BLaER1 treated with 17β-estradiol and CSF1 and Interleukin-3, amounts not matched to agents 10 nM and 100 nM (cell line): Measurements from ENCODE around the gene WDPCP.
"Not testable (repeated sequence)": the region's sequence is repeated elsewhere in the genome, so short reads cannot be mapped to it uniquely, and the experiment has no call there.

Experiments used
- H3K27ac ChIP-seq, 11 experiments: shearing (Covaris generic); formaldehyde crosslinking; 2 replicates each; pipeline ENCODE4 v1.8.1; 2022
- H3K27me3 ChIP-seq, 11 experiments: shearing (Covaris generic); formaldehyde crosslinking; 2 replicates each; pipeline ENCODE4 v1.8.1; 2022
- H3K36me3 ChIP-seq, 11 experiments: shearing (Covaris generic); formaldehyde crosslinking; 2 replicates each; pipeline ENCODE4 v1.8.1; 2022
- H3K4me1 ChIP-seq, 10 experiments: shearing (Covaris generic); formaldehyde crosslinking; 2 replicates each; pipeline ENCODE4 v1.8.1; 2022
- H3K4me2 ChIP-seq, 11 experiments: shearing (Covaris generic); formaldehyde crosslinking; 2 replicates each; pipeline ENCODE4 v1.8.1; 2022
- H3K4me3 ChIP-seq, 10 experiments: shearing (Covaris generic); formaldehyde crosslinking; 2 replicates each; pipeline ENCODE4 v1.8.1; 2022
- H3K9ac ChIP-seq, 11 experiments: shearing (Covaris generic); formaldehyde crosslinking; 2 replicates each; pipeline ENCODE4 v1.8.1; 2022
- H3K9me3 ChIP-seq, 11 experiments: shearing (Covaris generic); formaldehyde crosslinking; replicated peaks in 1 of 11; 2 replicates each; pipeline ENCODE4 v1.8.1; 2022
- H4K20me1 ChIP-seq, 11 experiments: shearing (Covaris generic); formaldehyde crosslinking; 2 replicates each; pipeline ENCODE4 v1.8.1; 2022
- Cebpa-rat ChIP-seq, 11 experiments: shearing (Covaris generic); IDR thresholded peaks; 2 replicates each; pipeline ENCODE4 v1.8.1; 2022

WDPCP gene

DNA sequence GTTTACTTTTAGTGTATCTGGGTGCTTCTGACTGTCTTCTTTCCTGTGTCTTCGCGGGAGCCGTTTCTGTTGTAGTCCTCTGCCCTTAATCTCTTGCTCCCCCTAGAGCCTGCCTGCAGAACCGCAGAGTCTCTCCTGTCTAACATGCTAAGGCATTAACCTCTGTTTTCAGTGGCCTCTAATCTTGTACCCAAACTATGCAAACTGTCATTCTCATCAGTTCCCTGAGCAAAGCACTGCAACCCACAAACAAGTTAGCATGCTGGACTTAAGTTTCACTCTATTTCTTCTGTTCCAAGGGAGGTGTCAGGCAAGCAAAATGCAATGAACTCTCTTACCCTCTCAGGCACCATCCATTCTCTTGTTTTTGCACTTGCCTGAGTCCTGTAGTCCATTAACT lies 399.3 kb downstream of the WDPCP start:
- H3K9ac ChIP-seq, result no peak overlapping the region
- peaks cover 4 to 23% (median 14%) of the 10 kb centered on the region in 11 experiments; a peak in 16 of 22 replicates for H3K9me3 ChIP-seq
- peaks cover 0 to 4% (median 0%) of the 10 kb centered on the region in 11 experiments; a peak in 2 of 22 replicates for H3K36me3 ChIP-seq
- TF ChIP-seq Cebpa-rat (IDR thresholded peaks at IDR 0.05), result no peak
- H4K20me1 ChIP-seq, result no peaks in the 10 kb centered on the region
- no peak overlapping the region for H3K4me2 ChIP-seq
- no peak overlapping the region for H3K4me3 ChIP-seq
- H3K27ac ChIP-seq, result no peak overlapping the region
- no peaks in the 10 kb centered on the region for H3K27me3 ChIP-seq
- no peaks in the 10 kb centered on the region for H3K4me1 ChIP-seq

DNA sequence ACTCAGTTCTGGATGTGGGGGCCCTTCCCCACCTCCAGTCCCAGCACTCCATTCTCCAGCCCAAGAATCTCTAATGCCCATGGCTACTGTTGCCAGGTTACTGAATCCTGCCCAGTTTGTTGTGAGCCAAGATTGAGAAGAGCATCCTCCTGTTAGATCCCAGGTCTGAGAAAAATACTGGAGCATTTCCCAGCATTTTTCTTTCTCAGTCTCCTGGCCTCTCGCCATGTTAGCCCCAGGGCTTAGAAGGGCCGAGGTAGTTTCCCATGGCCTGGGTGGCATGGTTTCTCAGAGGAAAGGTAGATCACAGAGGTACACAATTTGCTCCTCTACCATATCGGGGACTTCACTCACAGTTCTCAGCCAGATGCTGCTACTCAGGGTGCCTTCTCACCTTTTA lies 401.9 kb downstream of the WDPCP start:
- Histone ChIP-seq H4K20me1 (no peaks in the 10 kb centered on the region), H3K27ac (no peak overlapping the region), H3K36me3 (peaks cover 0 to 4% (median 0%) of the 10 kb centered on the region in 11 experiments; a peak in 2 of 22 replicates), H3K27me3 (no peaks in the 10 kb centered on the region), H3K4me2 (no peak overlapping the region), H3K9ac (no peak overlapping the region), H3K4me1 (no peaks in the 10 kb centered on the region), H3K4me3 (no peak overlapping the region), H3K9me3 (peaks cover 4 to 23% (median 14%) of the 10 kb centered on the region in 11 experiments; a peak in 16 of 22 replicates)
- no peak for TF ChIP-seq Cebpa-rat (IDR thresholded peaks at IDR 0.05)

DNA sequence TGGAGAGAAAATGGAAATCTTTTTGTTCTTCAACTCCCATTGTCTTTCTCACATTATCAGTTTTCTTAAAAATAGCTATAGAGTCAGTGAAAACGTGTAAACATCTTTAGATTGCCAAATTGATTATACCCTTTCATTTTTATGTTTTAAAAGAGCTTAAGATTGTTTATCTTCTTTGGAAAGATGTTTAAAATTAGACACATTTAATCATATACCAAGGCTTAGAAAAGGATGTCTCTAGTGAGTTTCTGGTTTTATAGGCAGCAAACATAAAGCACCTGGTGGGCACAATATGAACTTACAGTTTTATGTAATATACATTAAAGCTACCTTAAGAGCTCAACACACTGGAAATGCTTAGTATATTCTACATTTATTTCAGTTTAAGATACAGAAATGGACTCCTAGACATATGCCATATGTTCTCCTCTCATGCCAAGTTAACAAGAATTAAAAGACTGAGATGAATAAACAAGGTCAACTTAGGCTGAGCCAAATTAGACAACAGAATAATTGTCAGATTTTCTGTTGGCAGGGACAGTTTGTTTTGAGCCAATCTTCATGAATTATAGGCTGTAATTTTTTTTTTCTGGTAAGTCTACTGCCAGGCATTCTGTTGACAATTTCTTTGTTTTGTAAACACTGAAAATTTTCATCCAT lies 425.0 kb downstream of the WDPCP start:
- H3K4me3 ChIP-seq, result no peak overlapping the region
- peaks cover 5 to 18% (median 10%) of the 10 kb centered on the region in 11 experiments; a peak in 13 of 22 replicates for H3K9me3 ChIP-seq
- no peak overlapping the region for H3K4me2 ChIP-seq
- H4K20me1 ChIP-seq, result no peaks in the 10 kb centered on the region
- peaks cover 0 to 6% (median 0%) of the 10 kb centered on the region in 11 experiments; a peak in 1 of 22 replicates for H3K36me3 ChIP-seq
- no peak overlapping the region for H3K27ac ChIP-seq
- H3K9ac ChIP-seq, result no peak overlapping the region
- TF ChIP-seq Cebpa-rat (IDR thresholded peaks at IDR 0.05), result no peak
- no peaks in the 10 kb centered on the region for H3K4me1 ChIP-seq
- no peaks in the 10 kb centered on the region for H3K27me3 ChIP-seq

DNA sequence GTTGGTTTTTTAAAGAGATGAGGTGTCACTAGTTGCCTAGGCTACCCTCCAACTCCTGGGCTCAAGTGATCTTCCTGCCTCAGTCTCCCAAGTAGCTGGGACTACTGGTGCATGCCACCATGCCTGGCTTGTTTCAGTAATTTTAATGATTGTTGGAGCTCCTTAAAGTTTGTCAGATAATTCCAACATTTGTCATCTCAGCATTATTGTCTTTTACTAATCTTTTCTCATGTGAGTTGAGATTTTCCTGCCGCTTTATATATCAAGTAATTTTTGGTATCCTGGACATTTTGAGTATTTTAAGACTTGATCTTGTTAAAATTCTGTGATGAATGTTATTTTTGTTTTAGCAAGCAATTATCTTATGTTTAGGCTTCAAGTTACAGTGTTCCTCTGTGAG lies 429.0 kb downstream of the WDPCP start:
- H3K9me3 ChIP-seq, result peaks cover 0 to 1% (median 0%) of the 10 kb centered on the region in 11 experiments; a peak in 1 of 22 replicates
- no peaks in the 10 kb centered on the region for H4K20me1 ChIP-seq
- no peak overlapping the region for H3K4me2 ChIP-seq
- no peaks in the 10 kb centered on the region for H3K27me3 ChIP-seq
- no peak for TF ChIP-seq Cebpa-rat (IDR thresholded peaks at IDR 0.05)
- no peak overlapping the region for H3K4me3 ChIP-seq
- H3K27ac ChIP-seq, result no peak overlapping the region
- no peaks in the 10 kb centered on the region; a peak in 1 of 22 replicates for H3K36me3 ChIP-seq
- H3K9ac ChIP-seq, result no peak overlapping the region
- H3K4me1 ChIP-seq, result no peaks in the 10 kb centered on the region

DNA sequence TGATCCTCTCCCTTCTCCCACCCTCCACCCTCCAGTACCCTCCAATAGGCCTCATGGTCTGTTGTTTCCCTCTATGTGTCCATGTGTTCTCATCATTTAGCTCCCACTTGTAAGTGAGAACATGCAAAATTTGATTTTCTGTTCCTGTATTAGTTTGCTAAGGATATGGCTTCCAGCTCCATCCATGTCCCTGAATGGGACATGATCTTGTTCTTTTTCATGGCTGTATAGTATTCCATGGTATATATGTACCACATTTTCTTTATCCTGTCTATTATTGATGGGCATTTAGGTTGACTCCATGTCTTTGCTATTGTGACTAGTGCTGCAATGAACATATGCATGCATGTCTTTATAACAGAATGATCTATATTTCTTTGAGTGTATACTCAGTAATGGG lies 451.6 kb downstream of the WDPCP start:
- H3K9ac ChIP-seq, H4K20me1 ChIP-seq, H3K36me3 ChIP-seq, H3K4me2 ChIP-seq, H3K27ac ChIP-seq, H3K27me3 ChIP-seq, H3K4me3 ChIP-seq, H3K4me1 ChIP-seq: not testable (repeated sequence)
- H3K9me3 ChIP-seq, result peaks cover 29 to 60% (median 41%) of the 10 kb centered on the region in 11 experiments

DNA sequence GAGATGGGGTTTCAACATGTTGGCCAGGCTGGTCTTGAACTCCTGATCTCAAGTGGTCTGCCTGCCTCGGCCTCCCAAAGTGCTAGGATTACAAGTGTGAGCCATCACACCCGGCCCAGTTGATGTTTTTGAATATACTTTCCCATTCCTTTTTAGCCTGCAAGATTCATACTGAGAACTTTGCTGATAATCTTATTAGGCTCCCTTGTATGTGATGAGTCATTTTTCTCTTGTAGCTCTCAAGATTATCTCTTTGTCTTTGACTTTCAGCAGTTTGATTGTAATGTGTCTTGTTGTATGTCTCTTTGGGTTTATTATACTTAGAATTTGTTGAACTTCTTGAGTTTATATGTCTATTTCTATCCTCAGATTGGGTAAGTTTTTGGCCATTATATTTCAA lies 456.3 kb downstream of the WDPCP start:
- no peak overlapping the region for H3K27ac ChIP-seq
- no peak overlapping the region for H3K4me2 ChIP-seq
- H3K27me3 ChIP-seq, result no peaks in the 10 kb centered on the region
- H3K9ac ChIP-seq, result no peak overlapping the region
- H3K9me3 ChIP-seq, result peaks cover 13 to 45% (median 25%) of the 10 kb centered on the region in 11 experiments; a peak in 21 of 22 replicates
- H3K4me1 ChIP-seq, result 0 out of 20 replicates have a peak, but pooled peaks cover 0 to 6% (median 0%) of the 10 kb centered on the region in 10 experiments
- no peak for TF ChIP-seq Cebpa-rat (IDR thresholded peaks at IDR 0.05)
- H4K20me1 ChIP-seq, result no peaks in the 10 kb centered on the region
- 0 out of 22 replicates have a peak, but pooled peaks cover 0 to 7% (median 0%) of the 10 kb centered on the region in 11 experiments for H3K36me3 ChIP-seq
- no peak overlapping the region for H3K4me3 ChIP-seq

DNA sequence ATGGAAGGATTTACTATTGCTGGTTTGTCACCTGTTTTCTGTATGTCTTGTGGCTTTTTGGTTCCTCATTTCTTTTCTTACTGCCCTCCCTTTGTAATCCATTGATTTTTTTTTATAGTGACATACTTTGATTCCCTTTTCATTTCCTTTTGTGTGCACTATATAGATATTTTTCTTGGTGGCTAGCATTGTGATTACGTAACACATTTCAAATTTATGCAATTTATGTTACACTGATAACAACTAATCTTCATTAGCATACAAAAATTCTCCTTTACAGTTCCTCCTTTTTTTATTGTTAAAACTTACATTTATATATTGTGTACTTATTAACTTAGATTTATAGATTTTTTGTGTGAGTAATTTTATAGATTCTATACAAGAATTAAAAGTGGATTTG lies 457.1 kb downstream of the WDPCP start:
- Histone ChIP-seq H3K27ac (no peak overlapping the region), H3K4me1 (0 out of 20 replicates have a peak, but pooled peaks cover 0 to 6% (median 0%) of the 10 kb centered on the region in 10 experiments)

DNA sequence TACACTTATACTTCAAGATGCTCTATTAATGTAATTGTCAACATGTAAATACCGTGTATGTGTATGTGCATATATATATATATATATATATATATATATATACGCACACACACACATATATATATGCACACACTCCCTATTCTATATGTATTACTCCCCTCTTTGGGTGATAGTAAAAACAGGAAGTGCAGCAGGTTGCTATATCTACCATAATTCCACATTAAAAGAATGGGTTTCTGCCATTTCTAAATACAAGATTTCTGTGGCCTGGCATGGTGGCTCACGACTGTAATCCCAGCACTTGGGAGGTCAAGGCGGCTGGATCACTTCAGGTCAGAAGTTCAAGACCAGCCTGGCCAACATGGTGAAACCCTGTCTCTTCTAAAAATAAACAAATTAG lies 460.7 kb downstream of the WDPCP start:
- no peak overlapping the region for H3K4me3 ChIP-seq
- no peaks in the 10 kb centered on the region for H3K36me3 ChIP-seq
- no peak for TF ChIP-seq Cebpa-rat (IDR thresholded peaks at IDR 0.05)
- no peak overlapping the region for H3K9ac ChIP-seq
- no peak overlapping the region for H3K4me2 ChIP-seq
- H3K9me3 ChIP-seq, result peaks cover 7 to 24% (median 11%) of the 10 kb centered on the region in 11 experiments; a peak in 18 of 22 replicates
- H4K20me1 ChIP-seq, result no peaks in the 10 kb centered on the region
- H3K27ac ChIP-seq, result no peak overlapping the region
- peaks cover 9 to 28% (median 18%) of the 10 kb centered on the region in 10 experiments for H3K4me1 ChIP-seq
- H3K27me3 ChIP-seq, result no peaks in the 10 kb centered on the region

More for the DNA sequence above, 457.1 kb downstream of the WDPCP start:
- Histone ChIP-seq H3K4me2 (no peak overlapping the region), H3K36me3 (0 out of 22 replicates have a peak, but pooled peaks cover 0 to 7% (median 0%) of the 10 kb centered on the region in 11 experiments), H3K27me3 (no peaks in the 10 kb centered on the region), H3K9ac (no peak overlapping the region), H3K4me3 (no peak overlapping the region), H3K9me3 (peaks cover 8 to 38% (median 19%) of the 10 kb centered on the region in 11 experiments; a peak in 19 of 22 replicates), H4K20me1 (no peaks in the 10 kb centered on the region)
- peak in 2 of 11 experiments; percentile 20 to 25; a peak in 2 of 22 replicates for TF ChIP-seq Cebpa-rat (IDR thresholded peaks at IDR 0.05)

DNA sequence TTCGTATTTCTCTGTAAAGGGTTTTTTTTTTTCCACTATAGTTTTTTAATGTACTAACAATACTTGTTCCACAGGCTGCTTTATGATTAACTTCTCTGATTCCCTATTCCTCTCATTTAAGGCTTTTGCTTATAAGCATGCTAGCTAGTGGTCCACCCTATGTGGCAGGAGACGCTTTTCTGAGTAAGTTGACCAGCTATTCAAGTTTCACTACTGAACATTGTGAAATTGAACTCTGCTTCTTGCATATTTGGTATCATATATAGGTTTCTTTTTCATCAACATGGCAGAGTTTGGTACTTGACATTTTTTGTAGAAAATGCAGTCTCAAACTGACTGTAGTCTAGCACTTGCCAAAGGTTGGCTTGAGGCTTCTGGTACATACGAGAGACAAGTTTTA lies 463.4 kb downstream of the WDPCP start:
- H3K4me1 ChIP-seq, result peaks cover 9 to 28% (median 18%) of the 10 kb centered on the region in 10 experiments
- no peaks in the 10 kb centered on the region for H4K20me1 ChIP-seq
- H3K4me3 ChIP-seq, result no peak overlapping the region
- peak overlapping the region in 10 of 11 experiments; percentile 27 to 85 (median 64); a peak in 19 of 22 replicates for H3K27ac ChIP-seq
- peak overlapping the region; percentile 21 to 87 (median 58); a peak in 19 of 22 replicates for H3K4me2 ChIP-seq
- H3K36me3 ChIP-seq, result no peaks in the 10 kb centered on the region; a peak in 1 of 22 replicates
- no peaks in the 10 kb centered on the region for H3K27me3 ChIP-seq
- H3K9me3 ChIP-seq, result peaks cover 0 to 11% (median 0%) of the 10 kb centered on the region in 11 experiments; a peak in 3 of 22 replicates
- peak overlapping the region in 6 of 11 experiments; percentile 35 to 63 (median 40); a peak in 9 of 22 replicates for H3K9ac ChIP-seq
- no peak for TF ChIP-seq Cebpa-rat (IDR thresholded peaks at IDR 0.05)
